ENCODE data around the gene MED13L. TPM values are rescaled to one million over a fixed set of nuclear protein-coding genes. Genes with fewer than 3 reads are reported as not detected.

Gene MED13L
- total RNA-seq, 2 experiments from 2014 or later = 203 to 208 TPM

DNA sequence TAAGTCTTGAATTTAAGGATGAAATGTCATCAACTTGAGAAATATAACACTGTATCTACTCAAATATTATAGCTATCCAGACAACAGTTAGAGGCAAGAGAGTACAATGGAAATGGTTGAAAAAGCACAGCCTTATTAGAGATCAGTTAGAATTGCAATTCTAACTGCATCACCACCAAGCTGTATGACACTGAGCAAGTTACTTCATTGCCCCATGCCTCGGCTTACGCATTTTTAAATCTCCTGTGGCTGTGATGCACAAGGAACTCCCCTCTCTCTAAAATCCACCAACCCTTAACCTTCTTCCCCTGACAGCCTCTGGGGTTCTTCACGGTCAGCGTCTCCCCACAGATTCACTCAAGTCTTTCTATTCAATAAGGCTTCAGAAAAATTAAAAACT lies 75.1 kb downstream of the MED13L start:
- no peaks in the 10 kb centered on the region for H3K9me3 ChIP-seq (ENCODE audit: control insufficient read depth in 1 of 2, insufficient read depth in 1 of 2, low read length in 2 of 2)
- no peak overlapping the region for H3K27ac ChIP-seq (ENCODE audit: low read depth in 1 of 2, low read length in 2 of 2)
- no peak for DNase-seq
- ChIA-PET POLR2A (interaction anchor here (1.3 kb wide), 2 partner anchors 9 to 11 kb away, joined by 3 read pairs; no protein-coding TSS in a partner anchor), CTCF (interaction anchor here (1.2 kb wide), 1 partner anchor 61 kb away, joined by 4 read pairs; no protein-coding TSS in a partner anchor)
- H3K4me3 Mint-ChIP-seq = no peak overlapping the region
- H3K27me3 ChIP-seq (ENCODE audit: control insufficient read depth in 1 of 2, insufficient read depth in 2 of 2, low read length in 2 of 2) = no peaks in the 10 kb centered on the region
- H3K9me3 Mint-ChIP-seq = no peaks in the 10 kb centered on the region
- intact Hi-C loops (cut with DNase I, micrococcal nuclease) = no loop called here
- no peak overlapping the region for H3K4me3 ChIP-seq (ENCODE audit: low read length)
- no peaks in the 10 kb centered on the region for H3K27me3 Mint-ChIP-seq
- ATAC-seq (ENCODE audit: poor library complexity) = no peak
- TF ChIP-seq, protein P1, sequence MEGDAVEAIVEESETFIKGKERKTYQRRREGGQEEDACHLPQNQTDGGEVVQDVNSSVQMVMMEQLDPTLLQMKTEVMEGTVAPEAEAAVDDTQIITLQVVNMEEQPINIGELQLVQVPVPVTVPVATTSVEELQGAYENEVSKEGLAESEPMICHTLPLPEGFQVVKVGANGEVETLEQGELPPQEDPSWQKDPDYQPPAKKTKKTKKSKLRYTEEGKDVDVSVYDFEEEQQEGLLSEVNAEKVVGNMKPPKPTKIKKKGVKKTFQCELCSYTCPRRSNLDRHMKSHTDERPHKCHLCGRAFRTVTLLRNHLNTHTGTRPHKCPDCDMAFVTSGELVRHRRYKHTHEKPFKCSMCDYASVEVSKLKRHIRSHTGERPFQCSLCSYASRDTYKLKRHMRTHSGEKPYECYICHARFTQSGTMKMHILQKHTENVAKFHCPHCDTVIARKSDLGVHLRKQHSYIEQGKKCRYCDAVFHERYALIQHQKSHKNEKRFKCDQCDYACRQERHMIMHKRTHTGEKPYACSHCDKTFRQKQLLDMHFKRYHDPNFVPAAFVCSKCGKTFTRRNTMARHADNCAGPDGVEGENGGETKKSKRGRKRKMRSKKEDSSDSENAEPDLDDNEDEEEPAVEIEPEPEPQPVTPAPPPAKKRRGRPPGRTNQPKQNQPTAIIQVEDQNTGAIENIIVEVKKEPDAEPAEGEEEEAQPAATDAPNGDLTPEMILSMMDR (IDR thresholded peaks at IDR 0.05) = no peak
- H3K36me3 ChIP-seq (ENCODE audit: insufficient read depth, low read length) = peaks cover 8% of the 10 kb centered on the region
- no peak overlapping the region for H3K27ac Mint-ChIP-seq
- H3K4me1 ChIP-seq (ENCODE audit: insufficient read depth, low read length) = peaks cover 2% of the 10 kb centered on the region
- peaks cover 87% of the 10 kb centered on the region for H3K4me1 Mint-ChIP-seq (ENCODE audit: low read depth)
- peaks cover 12% of the 10 kb centered on the region for H3K36me3 Mint-ChIP-seq (ENCODE audit: low read depth)

DNA sequence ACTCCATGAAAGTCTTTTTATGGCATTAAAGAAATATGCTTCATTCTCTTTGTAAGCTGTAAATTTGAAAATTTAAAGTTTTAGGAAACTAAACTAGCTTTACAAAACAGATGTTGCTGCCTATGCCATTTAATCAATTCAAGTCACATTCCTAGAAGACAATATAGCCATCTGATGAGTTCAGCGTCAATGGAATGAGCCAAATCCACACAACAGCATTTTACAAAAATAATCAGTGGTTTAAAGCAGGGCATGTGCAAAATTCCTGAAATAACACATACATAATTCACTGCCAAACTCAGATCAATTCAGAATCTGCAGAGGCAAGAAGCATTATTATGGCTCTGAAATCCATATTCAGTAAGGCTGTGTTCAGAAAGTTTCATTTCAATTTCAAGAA lies 75.6 kb downstream of the MED13L start:
- ATAC-seq (ENCODE audit: poor library complexity) (no peak), DNase-seq (no peak)
- Histone ChIP-seq H3K4me3 (ENCODE audit: low read length) (no peak overlapping the region), H3K9me3 (ENCODE audit: control insufficient read depth in 1 of 2, insufficient read depth in 1 of 2, low read length in 2 of 2) (no peaks in the 10 kb centered on the region), H3K27me3 (ENCODE audit: control insufficient read depth in 1 of 2, insufficient read depth in 2 of 2, low read length in 2 of 2) (no peaks in the 10 kb centered on the region), H3K36me3 (ENCODE audit: insufficient read depth, low read length) (peaks cover 8% of the 10 kb centered on the region), H3K4me1 (ENCODE audit: insufficient read depth, low read length) (peaks cover 7% of the 10 kb centered on the region), H3K27ac (ENCODE audit: low read depth in 1 of 2, low read length in 2 of 2) (no peak overlapping the region)
- Mint-ChIP-seq H3K36me3 (ENCODE audit: low read depth) (peaks cover 12% of the 10 kb centered on the region), H3K4me1 (ENCODE audit: low read depth) (peaks cover 87% of the 10 kb centered on the region), H3K27ac (no peak overlapping the region), H3K9me3 (no peaks in the 10 kb centered on the region), H3K4me3 (no peak overlapping the region), H3K27me3 (no peaks in the 10 kb centered on the region)
- CTCF ChIA-PET = interaction anchor here (1.0 to 1.2 kb wide), 2 partner anchors 15 to 61 kb away, joined by 3 to 4 read pairs; no protein-coding TSS in a partner anchor
- intact Hi-C loops (cut with DNase I, micrococcal nuclease) = no loop called here
- TF ChIP-seq, protein P1 (IDR thresholded peaks at IDR 0.05) = no peak
- POLR2A ChIA-PET = interaction anchor here (1.3 kb wide), 2 partner anchors 10 to 12 kb away, joined by 3 read pairs; no protein-coding TSS in a partner anchor

DNA sequence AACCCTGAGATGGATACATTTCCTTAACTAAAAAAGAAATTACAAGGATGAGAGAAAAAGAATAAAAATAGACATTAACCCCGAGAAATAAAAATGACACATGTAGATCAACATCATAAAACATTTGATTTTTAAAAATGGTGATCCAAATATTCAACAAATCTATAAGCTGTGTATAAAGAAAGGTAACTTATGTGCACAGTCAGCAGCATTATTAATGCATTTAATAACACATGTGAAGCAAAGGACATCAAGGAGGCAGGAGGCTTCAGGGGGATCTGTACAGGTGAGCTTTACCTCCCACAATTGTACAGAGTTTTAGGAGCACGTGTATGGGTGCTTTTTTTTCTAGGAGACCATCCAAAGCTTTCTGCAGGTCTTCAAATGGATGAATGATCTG lies 76.1 kb downstream of the MED13L start:
- Mint-ChIP-seq H3K4me1 (ENCODE audit: low read depth) (peaks cover 84% of the 10 kb centered on the region), H3K9me3 (no peaks in the 10 kb centered on the region), H3K36me3 (ENCODE audit: low read depth) (peaks cover 12% of the 10 kb centered on the region), H3K27me3 (no peaks in the 10 kb centered on the region), H3K4me3 (no peak overlapping the region), H3K27ac (no peak overlapping the region)
- Histone ChIP-seq H3K36me3 (ENCODE audit: insufficient read depth, low read length) (peaks cover 8% of the 10 kb centered on the region), H3K4me3 (ENCODE audit: low read length) (no peak overlapping the region), H3K9me3 (ENCODE audit: control insufficient read depth in 1 of 2, insufficient read depth in 1 of 2, low read length in 2 of 2) (no peaks in the 10 kb centered on the region), H3K27me3 (ENCODE audit: control insufficient read depth in 1 of 2, insufficient read depth in 2 of 2, low read length in 2 of 2) (no peaks in the 10 kb centered on the region), H3K27ac (ENCODE audit: low read depth in 1 of 2, low read length in 2 of 2) (no peak overlapping the region), H3K4me1 (ENCODE audit: insufficient read depth, low read length) (peaks cover 8% of the 10 kb centered on the region)
- ChIA-PET POLR2A (interaction anchor here (1.3 kb wide), 2 partner anchors 10 to 12 kb away, joined by 3 read pairs; no protein-coding TSS in a partner anchor), CTCF (interaction anchor here (1.0 to 1.2 kb wide), 2 partner anchors 14 to 60 kb away, joined by 3 to 4 read pairs; no protein-coding TSS in a partner anchor)
- intact Hi-C loops (cut with DNase I, micrococcal nuclease) = no loop called here
- TF ChIP-seq, protein P1 (IDR thresholded peaks at IDR 0.05) = no peak
- ATAC-seq (ENCODE audit: poor library complexity) (no peak), DNase-seq (no peak)
